ENCODE measurements around the gene ASMTL.
A peak's percentile ranks its signal among the peaks of the same experiment; 100 is the strongest.

The ASMTL gene

DNA sequence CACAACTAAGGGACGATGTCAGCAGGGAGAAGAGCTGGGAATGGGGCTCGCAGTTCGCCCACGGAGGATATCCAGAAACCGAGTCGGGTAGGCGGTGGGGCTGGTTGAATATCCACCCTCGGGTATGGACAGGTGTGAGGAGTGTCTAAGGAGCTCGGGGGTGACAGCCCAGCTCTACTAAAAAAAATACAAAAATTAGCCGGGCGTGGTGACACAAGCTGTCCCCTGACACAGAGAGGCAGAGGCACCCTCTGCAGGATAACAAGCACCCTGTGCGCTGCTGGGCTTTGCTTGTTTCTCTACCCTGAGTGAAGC, 12.2 kb upstream of the ASMTL start:
- TF ChIP-seq FOXP2 (optimal IDR thresholded peaks at IDR 0.05; ENCODE audit: control extremely low read depth, extremely low read length, insufficient read depth) (no peak), EZH2 (IDR thresholded peaks at IDR 0.05) (no peak), POLR2AphosphoS5 (IDR thresholded peaks at IDR 0.05; ENCODE audit: borderline replicate concordance, low read depth, low read length) (no peak)
- no peaks in the 10 kb centered on the region for H3K9me3 ChIP-seq (ENCODE audit: low read depth, low read length)
- DNase-seq (ENCODE audit: low read depth, low spot score), result no peak
- no peak overlapping the region for H3K9ac ChIP-seq (ENCODE audit: insufficient read length)
- no peak overlapping the region for H3K4me3 ChIP-seq
- H3K36me3 ChIP-seq (ENCODE audit: insufficient read depth, low read length), result no peaks in the 10 kb centered on the region
- no peak overlapping the region for H3K27ac ChIP-seq

DNA sequence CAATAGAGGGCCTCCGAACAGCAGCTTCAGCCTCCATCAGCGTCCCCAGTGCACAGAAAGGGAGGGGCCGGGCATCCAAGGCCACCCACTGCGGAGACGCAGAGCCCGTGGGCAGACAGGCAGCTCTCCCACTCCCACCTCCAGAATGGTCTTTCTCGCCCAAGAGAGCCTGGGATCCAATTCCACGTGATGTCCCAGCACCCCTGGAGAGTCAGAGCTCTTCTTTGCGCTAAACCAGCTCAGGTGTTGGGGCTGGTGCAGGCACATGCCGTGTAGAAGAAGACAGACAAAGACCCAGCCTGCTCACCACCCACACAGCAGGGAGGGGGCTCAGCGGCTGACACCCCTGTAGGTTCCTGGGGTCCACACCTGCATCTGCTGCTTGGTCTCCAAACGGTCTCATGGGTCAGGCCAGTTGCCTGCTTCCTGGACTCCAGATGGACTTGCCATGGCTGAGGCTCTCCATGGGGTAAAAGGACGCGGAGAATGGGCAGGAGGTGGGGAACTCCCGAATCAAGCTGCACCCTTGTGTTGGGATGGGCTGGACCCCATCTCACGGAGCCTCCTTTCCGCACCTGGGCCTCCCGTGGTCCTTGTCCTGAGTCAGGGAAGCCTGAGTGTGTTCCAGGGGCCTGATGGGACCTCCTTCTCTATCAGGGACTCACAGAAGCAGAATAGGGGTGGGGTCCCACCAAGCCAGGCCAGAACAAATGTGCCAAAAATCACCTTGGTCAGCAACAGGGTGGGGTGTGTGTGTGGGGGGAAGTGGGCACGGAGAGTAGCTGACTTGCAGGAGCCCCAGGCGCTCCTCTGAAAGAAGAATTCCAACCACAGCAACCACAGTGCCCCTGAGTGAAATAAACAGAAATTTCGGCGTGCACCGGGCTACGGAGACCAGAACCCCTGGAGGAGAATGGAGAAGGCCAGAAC, 11.6 kb upstream of the ASMTL start:
- no peak for TF ChIP-seq EZH2 (IDR thresholded peaks at IDR 0.05)
- no peak for TF ChIP-seq POLR2AphosphoS5 (IDR thresholded peaks at IDR 0.05; ENCODE audit: borderline replicate concordance, low read depth, low read length)
- no peak for TF ChIP-seq FOXP2 (optimal IDR thresholded peaks at IDR 0.05; ENCODE audit: control extremely low read depth, extremely low read length, insufficient read depth)
- H3K9ac ChIP-seq (ENCODE audit: insufficient read length), result no peak overlapping the region
- no peak for DNase-seq (ENCODE audit: low read depth, low spot score)
- H3K4me3 ChIP-seq, result no peak overlapping the region
- no peak overlapping the region for H3K27ac ChIP-seq
- no peaks in the 10 kb centered on the region for H3K9me3 ChIP-seq (ENCODE audit: low read depth, low read length)
- H3K36me3 ChIP-seq (ENCODE audit: insufficient read depth, low read length), result no peaks in the 10 kb centered on the region

DNA sequence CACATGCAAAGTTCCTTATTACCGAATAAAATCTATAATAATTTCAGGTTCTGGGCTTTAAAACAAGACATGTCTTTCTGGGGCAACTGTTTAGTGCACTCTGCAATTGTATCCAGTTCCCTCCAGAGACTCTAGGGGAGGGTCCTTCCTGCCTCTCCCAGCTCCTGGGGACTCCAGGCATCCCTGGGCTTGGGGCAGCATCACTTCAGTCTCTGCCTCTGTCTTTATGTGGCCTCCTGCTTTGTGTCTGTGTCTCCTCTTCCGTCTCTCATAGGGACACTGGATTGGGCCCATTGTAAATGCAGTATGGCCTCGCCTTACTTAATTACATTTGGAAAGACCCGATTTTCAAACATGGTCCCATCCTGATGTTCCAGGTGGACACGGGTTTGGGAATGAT, 10.9 kb upstream of the ASMTL start:
- no peaks in the 10 kb centered on the region for H3K9me3 ChIP-seq (ENCODE audit: low read depth, low read length)
- H3K4me3 ChIP-seq, result no peak overlapping the region
- no peak overlapping the region for H3K9ac ChIP-seq (ENCODE audit: insufficient read length)
- no peak for DNase-seq (ENCODE audit: low read depth, low spot score)
- H3K27ac ChIP-seq, result no peak overlapping the region
- no peaks in the 10 kb centered on the region for H3K36me3 ChIP-seq (ENCODE audit: insufficient read depth, low read length)
- no peak for TF ChIP-seq EZH2 (IDR thresholded peaks at IDR 0.05)
- TF ChIP-seq POLR2AphosphoS5 (IDR thresholded peaks at IDR 0.05; ENCODE audit: borderline replicate concordance, low read depth, low read length), result no peak
- TF ChIP-seq FOXP2 (optimal IDR thresholded peaks at IDR 0.05; ENCODE audit: control extremely low read depth, extremely low read length, insufficient read depth), result no peak

DNA sequence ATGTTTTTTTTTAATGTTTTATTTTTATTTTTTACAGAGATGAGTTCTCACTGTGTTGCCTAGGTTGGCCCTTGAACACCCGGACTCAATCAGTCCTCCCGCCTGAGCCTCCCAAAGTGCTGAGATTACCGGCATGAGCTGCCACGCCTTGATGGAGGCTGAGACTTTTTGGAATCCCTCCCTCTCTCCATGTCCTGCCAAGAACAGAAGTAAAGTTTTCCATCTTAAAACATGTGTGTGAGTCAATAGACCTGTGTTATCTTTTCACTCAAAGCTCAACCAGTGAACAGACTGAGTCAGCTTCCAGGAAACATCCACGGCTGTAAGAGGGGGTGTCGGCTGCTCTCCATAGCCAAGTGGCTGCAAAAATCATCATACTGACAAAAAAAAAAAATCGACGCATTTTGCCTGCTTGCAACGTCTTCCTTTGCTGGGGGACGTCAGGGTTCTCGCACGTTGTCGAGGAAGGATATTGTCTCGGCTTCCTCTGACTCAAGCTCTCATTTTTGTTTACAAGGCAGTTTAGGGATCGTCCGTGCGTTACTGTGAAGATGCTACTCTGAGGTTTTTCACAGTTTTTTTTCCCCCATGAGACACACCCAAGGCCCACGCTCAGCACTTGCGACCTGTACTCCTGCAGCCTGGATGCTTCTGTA, 10.0 kb upstream of the ASMTL start:
- no peak for TF ChIP-seq EZH2 (IDR thresholded peaks at IDR 0.05)
- TF ChIP-seq POLR2AphosphoS5 (IDR thresholded peaks at IDR 0.05; ENCODE audit: borderline replicate concordance, low read depth, low read length), result no peak
- no peak for TF ChIP-seq FOXP2 (optimal IDR thresholded peaks at IDR 0.05; ENCODE audit: control extremely low read depth, extremely low read length, insufficient read depth)
- no peak for DNase-seq (ENCODE audit: low read depth, low spot score)

GRCh38 chrX:1462110-1462509, 9.4 kb upstream of the ASMTL start:
- no peaks in the 10 kb centered on the region for H3K36me3 ChIP-seq (ENCODE audit: insufficient read depth, low read length)
- H3K27ac ChIP-seq, result no peak overlapping the region
- TF ChIP-seq EZH2 (IDR thresholded peaks at IDR 0.05), result no peak
- TF ChIP-seq POLR2AphosphoS5 (IDR thresholded peaks at IDR 0.05; ENCODE audit: borderline replicate concordance, low read depth, low read length), result no peak
- TF ChIP-seq FOXP2 (optimal IDR thresholded peaks at IDR 0.05; ENCODE audit: control extremely low read depth, extremely low read length, insufficient read depth), result no peak
- no peak overlapping the region for H3K4me3 ChIP-seq
- no peak for DNase-seq (ENCODE audit: low read depth, low spot score)
- no peak overlapping the region for H3K9ac ChIP-seq (ENCODE audit: insufficient read length)
- H3K9me3 ChIP-seq (ENCODE audit: low read depth, low read length), result no peaks in the 10 kb centered on the region

More for the DNA sequence above, 10.0 kb upstream of the ASMTL start:
- Histone ChIP-seq H3K27ac (no peak overlapping the region), H3K36me3 (ENCODE audit: insufficient read depth, low read length) (no peaks in the 10 kb centered on the region), H3K9me3 (ENCODE audit: low read depth, low read length) (no peaks in the 10 kb centered on the region), H3K9ac (ENCODE audit: insufficient read length) (no peak overlapping the region), H3K4me3 (no peak overlapping the region)

- Histone ChIP-seq H3K9me3 (ENCODE audit: low read depth, low read length) (no peaks in the 10 kb centered on the region), H3K36me3 (ENCODE audit: insufficient read depth, low read length) (no peaks in the 10 kb centered on the region), H3K27ac (no peak overlapping the region), H3K9ac (ENCODE audit: insufficient read length) (no peak overlapping the region), H3K4me3 (no peak overlapping the region)
- no peak for DNase-seq (ENCODE audit: low read depth, low spot score)
- no peak for TF ChIP-seq FOXP2 (optimal IDR thresholded peaks at IDR 0.05; ENCODE audit: control extremely low read depth, extremely low read length, insufficient read depth)
These were observed 3.2 kb upstream of the ASMTL start for GRCh38 chrX:1455948-1456280.

GRCh38 chrX:1453951-1454785, 1.5 kb upstream of the ASMTL start:
- peak; percentile 39 for DNase-seq (ENCODE audit: low read depth, low spot score)
- Histone ChIP-seq H3K9me3 (ENCODE audit: low read depth, low read length) (no peaks in the 10 kb centered on the region), H3K9ac (ENCODE audit: insufficient read length) (no peak overlapping the region), H3K27ac (no peak overlapping the region), H3K4me3 (peak overlapping the region; percentile 82), H3K36me3 (ENCODE audit: insufficient read depth, low read length) (no peaks in the 10 kb centered on the region)
- TF ChIP-seq FOXP2 (optimal IDR thresholded peaks at IDR 0.05; ENCODE audit: control extremely low read depth, extremely low read length, insufficient read depth), result no peak
- TF ChIP-seq EZH2 (IDR thresholded peaks at IDR 0.05), result no peak
- no peak for TF ChIP-seq POLR2AphosphoS5 (IDR thresholded peaks at IDR 0.05; ENCODE audit: borderline replicate concordance, low read depth, low read length)

- H3K9ac ChIP-seq (ENCODE audit: insufficient read length), result no peak overlapping the region
- H3K4me3 ChIP-seq, result peak overlapping the region; percentile 82
- peak overlapping the region; percentile 70; the same call in 1 of the 2 replicates for H3K27ac ChIP-seq
- no peaks in the 10 kb centered on the region; the same call in 1 of the 2 replicates for H3K36me3 ChIP-seq (ENCODE audit: insufficient read depth, low read length)
- no peaks in the 10 kb centered on the region for H3K9me3 ChIP-seq (ENCODE audit: low read depth, low read length)
- DNase-seq (ENCODE audit: low read depth, low spot score), result no peak
- peak; percentile 49; the same call in 1 of the 2 replicates for TF ChIP-seq POLR2AphosphoS5 (IDR thresholded peaks at IDR 0.05; ENCODE audit: borderline replicate concordance, low read depth, low read length)
- no peak for TF ChIP-seq EZH2 (IDR thresholded peaks at IDR 0.05)
- no peak for TF ChIP-seq FOXP2 (optimal IDR thresholded peaks at IDR 0.05; ENCODE audit: control extremely low read depth, extremely low read length, insufficient read depth)
These were observed 680 bp upstream of the ASMTL start for GRCh38 chrX:1453395-1453783.

Measured in SK-N-MC (cell line).